CD4-positive, alpha-beta T cell treated with Interleukin-6 for 4 hours (primary cell): ENCODE data around the gene ATN1.

ENCODE experiments used
- DNase-seq: peaks from one replicate; pipeline ENCODE4 v3.0.0-alpha.2; 2020; ENCODE audit warnings: mixed read lengths

Gene ATN1

DNA sequence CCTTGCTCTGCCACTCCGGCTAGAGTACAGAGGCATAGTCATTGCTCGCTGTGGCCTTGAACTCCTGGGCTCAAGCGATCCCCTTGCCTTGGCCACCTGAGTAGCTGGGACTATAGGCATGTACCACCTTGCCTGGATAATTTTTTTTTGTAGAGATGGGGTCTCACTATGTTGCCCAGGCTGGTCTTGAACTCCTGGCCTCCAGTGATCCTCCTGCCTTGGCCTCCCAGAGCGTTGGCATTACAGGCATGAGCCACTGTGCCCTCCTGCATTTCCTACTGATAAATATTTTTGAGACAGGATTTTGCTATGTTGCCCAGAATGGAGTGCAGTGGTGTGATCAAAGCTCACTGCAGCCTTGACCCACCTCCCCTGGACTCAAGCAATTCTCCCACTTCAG is 52.3 kb downstream of the ATN1 start:
- DNase-seq: no peak

DNA sequence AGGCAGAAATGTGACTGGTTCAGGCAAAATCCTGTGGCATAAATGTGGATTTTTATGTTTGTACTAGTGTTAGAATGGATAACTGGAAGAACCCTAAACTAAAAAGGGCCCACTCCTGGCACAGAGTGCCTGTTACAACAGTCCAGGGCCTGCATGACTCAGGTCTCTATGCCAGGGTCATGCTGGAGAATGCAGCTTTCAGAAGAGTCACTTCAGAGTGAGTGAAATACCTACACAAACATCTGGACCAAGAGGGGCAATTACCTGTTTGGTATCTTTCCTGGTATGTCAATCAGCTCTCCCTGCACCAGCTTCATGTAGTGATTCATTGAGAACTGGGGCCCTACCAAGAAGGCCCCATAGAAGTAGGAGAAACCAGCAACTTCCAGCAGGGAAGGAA is 53.0 kb downstream of the ATN1 start:
- DNase-seq: no peak

DNA sequence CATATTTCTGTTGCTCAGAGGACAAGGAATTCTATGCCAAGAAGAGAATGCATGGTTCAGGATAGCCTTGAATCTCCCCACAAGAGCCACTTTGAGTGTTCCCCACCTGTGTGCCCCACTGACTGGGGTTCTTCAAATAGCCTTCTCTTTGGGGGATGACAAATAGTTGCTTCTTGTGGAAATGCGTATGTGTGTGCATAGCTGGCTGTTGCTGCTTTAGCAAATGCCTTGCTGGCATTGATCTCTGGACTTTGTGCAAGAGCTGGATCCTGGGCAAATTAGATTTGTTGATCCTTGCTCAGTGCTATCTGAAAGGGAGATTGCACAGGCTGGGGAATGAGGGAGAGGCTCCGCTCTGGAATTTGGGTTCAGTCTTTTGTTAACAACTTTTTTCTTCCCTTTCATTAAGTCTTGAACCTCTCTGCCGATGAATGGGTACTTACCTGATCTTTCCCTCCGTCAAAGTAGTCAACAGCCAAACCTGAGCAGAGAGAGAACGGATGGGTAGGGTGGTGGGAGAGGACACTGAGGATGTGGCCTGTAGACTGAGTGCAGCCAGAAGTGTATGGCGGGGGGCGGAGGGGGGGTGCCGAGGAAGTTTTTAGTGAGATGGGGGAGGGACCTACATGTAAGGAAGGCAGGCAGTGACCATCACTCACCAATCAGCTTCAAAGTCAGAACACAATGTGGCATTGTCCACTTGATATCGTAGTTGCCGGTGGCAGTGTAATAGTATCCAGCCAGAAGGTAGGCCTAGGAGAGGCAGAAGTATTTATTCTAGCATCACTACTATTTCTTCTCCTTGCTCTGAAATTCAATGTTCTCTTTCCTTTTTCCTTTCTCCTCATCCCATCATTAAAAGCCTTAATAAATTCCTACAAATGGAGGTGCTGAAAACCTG is 53.6 kb downstream of the ATN1 start:
- DNase-seq: no peak

- DNase-seq: no peak
These were observed 54.8 kb downstream of the ATN1 start for GRCh38 chr12:6982532-6982931.

- no peak for DNase-seq
These were observed 60.3 kb downstream of the ATN1 start for GRCh38 chr12:6987956-6988553.
